Measurements from ENCODE around the gene ARL2. TPM values are rescaled to one million over a fixed set of nuclear protein-coding genes. Genes with fewer than 3 reads are reported as not detected.
"Not testable (repeated sequence)": the region's sequence is repeated elsewhere in the genome, so short reads cannot be mapped to it uniquely, and the experiment has no call there.

The ARL2 gene
- total RNA-seq, 1 donor from 2014 or later = 65.8 TPM

DNA sequence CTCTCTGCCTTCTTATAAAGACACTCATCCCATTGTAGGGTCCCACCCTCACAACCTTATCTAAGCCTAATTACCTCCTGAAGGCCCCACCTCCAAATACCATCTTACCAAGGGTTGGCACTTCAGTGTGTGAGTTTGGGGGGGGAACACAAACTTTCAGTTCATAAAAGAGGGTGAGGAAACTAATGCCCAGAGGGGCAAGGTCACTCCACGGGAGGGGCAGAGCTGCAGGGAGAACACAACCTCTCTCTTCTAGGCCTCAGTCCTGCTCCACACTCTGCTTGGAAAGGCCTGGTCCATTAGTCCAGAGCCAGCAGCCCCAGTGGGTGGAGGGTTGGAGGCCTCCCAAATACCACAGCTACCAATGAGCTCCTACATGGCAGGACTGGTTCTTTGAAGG, 14.5 kb upstream of the ARL2 start:
- Mint-ChIP-seq H3K4me3 (no peak overlapping the region), H3K9me3 (no peaks in the 10 kb centered on the region), H3K27ac (no peak overlapping the region), H3K4me1 (ENCODE audit: unreplicated experiment) (peaks cover 11% of the 10 kb centered on the region), H3K36me3 (no peaks in the 10 kb centered on the region), H3K27me3 (no peaks in the 10 kb centered on the region)
- TF ChIP-seq, protein P1, sequence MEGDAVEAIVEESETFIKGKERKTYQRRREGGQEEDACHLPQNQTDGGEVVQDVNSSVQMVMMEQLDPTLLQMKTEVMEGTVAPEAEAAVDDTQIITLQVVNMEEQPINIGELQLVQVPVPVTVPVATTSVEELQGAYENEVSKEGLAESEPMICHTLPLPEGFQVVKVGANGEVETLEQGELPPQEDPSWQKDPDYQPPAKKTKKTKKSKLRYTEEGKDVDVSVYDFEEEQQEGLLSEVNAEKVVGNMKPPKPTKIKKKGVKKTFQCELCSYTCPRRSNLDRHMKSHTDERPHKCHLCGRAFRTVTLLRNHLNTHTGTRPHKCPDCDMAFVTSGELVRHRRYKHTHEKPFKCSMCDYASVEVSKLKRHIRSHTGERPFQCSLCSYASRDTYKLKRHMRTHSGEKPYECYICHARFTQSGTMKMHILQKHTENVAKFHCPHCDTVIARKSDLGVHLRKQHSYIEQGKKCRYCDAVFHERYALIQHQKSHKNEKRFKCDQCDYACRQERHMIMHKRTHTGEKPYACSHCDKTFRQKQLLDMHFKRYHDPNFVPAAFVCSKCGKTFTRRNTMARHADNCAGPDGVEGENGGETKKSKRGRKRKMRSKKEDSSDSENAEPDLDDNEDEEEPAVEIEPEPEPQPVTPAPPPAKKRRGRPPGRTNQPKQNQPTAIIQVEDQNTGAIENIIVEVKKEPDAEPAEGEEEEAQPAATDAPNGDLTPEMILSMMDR (conservative IDR thresholded peaks at IDR 0.05) = no peak
- DNase-seq (ENCODE audit: extremely low spot score, unreplicated experiment) = no peak

DNA sequence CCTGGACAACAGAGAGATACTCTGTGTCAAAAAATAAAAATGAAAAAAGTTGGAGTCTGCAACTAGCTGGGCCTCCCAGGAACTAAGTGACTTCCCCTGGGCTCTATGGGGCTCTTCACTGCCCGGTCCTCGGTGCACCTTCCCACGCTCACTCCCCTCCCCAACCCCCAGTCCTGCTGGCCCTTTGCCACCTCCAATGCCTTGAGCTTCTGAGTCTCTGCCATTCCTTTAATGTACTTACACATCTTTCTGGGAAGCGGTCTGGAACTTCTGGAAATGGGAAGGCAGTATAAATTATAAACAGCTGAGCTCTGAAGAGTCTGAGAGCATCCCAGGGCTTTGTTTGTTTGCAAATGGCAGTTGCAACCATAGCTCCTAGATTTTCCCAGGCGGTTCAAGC, 11.3 kb upstream of the ARL2 start:
- DNase-seq (ENCODE audit: extremely low spot score, unreplicated experiment) = no peak
- H3K4me1 Mint-ChIP-seq (ENCODE audit: unreplicated experiment) = peaks cover 7% of the 10 kb centered on the region
- TF ChIP-seq, protein P1 (conservative IDR thresholded peaks at IDR 0.05) = no peak
- no peaks in the 10 kb centered on the region for H3K9me3 Mint-ChIP-seq
- no peaks in the 10 kb centered on the region for H3K27me3 Mint-ChIP-seq
- H3K27ac Mint-ChIP-seq = no peak overlapping the region
- no peak overlapping the region for H3K4me3 Mint-ChIP-seq
- no peaks in the 10 kb centered on the region for H3K36me3 Mint-ChIP-seq

DNA sequence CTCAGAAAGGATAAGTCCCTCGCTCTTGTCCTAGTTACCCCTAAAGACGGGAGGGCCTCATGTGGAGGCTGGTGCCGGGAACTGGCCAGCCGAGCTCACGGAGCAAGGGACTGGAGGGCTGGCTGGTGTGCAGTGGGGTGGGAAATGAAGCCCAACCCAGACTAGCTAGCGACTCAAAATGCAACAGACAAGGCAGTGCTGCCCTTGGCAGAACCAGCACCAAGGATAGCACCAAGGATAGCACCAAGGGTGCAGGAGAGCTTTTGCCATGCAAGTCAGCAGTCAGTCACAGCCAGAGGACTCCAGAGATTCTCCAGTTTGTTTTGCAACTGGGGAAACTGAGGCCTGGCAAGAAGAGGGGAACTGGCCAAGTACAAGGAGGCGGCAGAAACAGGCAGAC, 10.7 kb upstream of the ARL2 start:
- Mint-ChIP-seq H3K27ac (no peak overlapping the region), H3K36me3 (no peaks in the 10 kb centered on the region), H3K9me3 (no peaks in the 10 kb centered on the region), H3K4me3 (no peak overlapping the region), H3K27me3 (no peaks in the 10 kb centered on the region), H3K4me1 (ENCODE audit: unreplicated experiment) (peaks cover 5% of the 10 kb centered on the region)
- TF ChIP-seq, protein P1 (conservative IDR thresholded peaks at IDR 0.05) = no peak
- DNase-seq (ENCODE audit: extremely low spot score, unreplicated experiment) = no peak

DNA sequence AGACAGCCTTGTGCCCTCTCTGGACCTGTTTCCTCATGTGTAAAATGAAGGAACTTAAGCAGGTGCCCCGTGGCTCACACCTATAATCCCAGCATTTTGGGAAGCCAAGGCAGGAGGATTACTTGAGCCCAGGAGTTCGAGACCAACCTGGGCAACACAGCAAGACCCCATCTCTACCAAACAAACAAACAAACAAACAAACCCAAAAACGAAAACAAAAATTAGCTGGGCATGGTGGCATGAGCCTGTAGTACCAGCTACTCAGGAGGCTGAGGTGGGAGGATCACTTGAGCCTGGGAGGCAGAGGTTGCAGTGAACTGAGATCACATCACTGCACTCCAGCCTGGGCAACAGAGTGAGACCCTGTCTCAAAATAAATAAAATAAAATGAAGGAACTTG, 10.0 kb upstream of the ARL2 start:
- not testable (repeated sequence) for H3K9me3 Mint-ChIP-seq; H3K4me3 Mint-ChIP-seq; DNase-seq (ENCODE audit: extremely low spot score, unreplicated experiment); H3K36me3 Mint-ChIP-seq; H3K27ac Mint-ChIP-seq; H3K4me1 Mint-ChIP-seq (ENCODE audit: unreplicated experiment); H3K27me3 Mint-ChIP-seq

DNA sequence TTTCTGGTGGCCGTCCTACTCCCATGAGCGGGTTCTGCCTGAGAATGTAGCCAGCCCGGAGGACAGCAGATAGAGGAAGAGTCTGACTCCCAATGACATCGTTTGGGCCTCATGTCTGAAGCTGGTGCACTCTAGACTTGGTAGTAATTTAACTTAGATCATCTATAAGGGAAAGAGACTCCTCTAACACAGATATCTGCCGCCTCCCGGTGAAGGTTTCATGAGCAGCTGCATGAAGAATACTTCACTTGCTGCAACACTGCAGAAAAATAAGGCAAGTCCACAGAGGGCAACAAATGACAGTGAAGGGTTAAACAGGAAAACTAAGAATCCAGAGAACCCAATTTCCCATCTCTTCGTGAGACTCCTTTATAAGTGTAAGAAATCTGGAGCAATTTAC, 5.9 kb upstream of the ARL2 start:
- H3K9me3 Mint-ChIP-seq = no peaks in the 10 kb centered on the region
- DNase-seq (ENCODE audit: extremely low spot score, unreplicated experiment) = no peak
- TF ChIP-seq, protein P1 (conservative IDR thresholded peaks at IDR 0.05) = no peak
- H3K36me3 Mint-ChIP-seq = no peaks in the 10 kb centered on the region
- no peak overlapping the region for H3K27ac Mint-ChIP-seq
- peaks cover 1% of the 10 kb centered on the region for H3K4me1 Mint-ChIP-seq (ENCODE audit: unreplicated experiment)
- no peak overlapping the region for H3K4me3 Mint-ChIP-seq
- no peaks in the 10 kb centered on the region for H3K27me3 Mint-ChIP-seq

DNA sequence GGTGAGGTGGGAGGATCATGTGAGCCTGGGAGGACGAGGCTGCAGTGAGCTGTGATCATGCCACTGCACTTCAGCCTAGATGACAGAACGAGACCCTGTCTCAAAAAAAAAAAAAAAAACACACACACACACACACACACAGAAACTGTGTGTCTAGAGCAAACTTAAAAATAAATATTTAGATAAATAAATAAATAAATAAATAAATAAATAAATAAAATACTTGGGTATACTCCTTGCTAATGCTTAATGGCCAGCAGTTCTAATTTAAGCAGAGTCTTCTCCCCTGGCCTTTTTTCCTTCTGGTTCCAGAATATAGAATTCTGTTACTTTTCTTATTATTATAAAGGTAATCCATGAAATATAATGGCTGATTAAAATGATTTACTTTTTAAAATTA, 5.1 kb upstream of the ARL2 start:
- H3K27me3 Mint-ChIP-seq = no peaks in the 10 kb centered on the region
- no peaks in the 10 kb centered on the region for H3K9me3 Mint-ChIP-seq
- peaks cover 6% of the 10 kb centered on the region for H3K4me1 Mint-ChIP-seq (ENCODE audit: unreplicated experiment)
- H3K4me3 Mint-ChIP-seq = no peak overlapping the region
- no peak overlapping the region for H3K27ac Mint-ChIP-seq
- TF ChIP-seq, protein P1 (conservative IDR thresholded peaks at IDR 0.05) = no peak
- DNase-seq (ENCODE audit: extremely low spot score, unreplicated experiment) = no peak
- no peaks in the 10 kb centered on the region for H3K36me3 Mint-ChIP-seq

Data from type B pancreatic cell (in vitro differentiated cells).